ENCODE data around the gene SLC44A3. TPM values are rescaled to one million over a fixed set of nuclear protein-coding genes. Genes with fewer than 3 reads are reported as not detected.

Gene SLC44A3
- total and polyA plus RNA-seq, 4 donors, result 9.3 to 31.8 (median 11.6) TPM

- no peaks in the 10 kb centered on the region for H3K27me3 ChIP-seq (ENCODE audit: control insufficient read depth in 3 of 3, insufficient read depth in 3 of 3, low read length in 2 of 3)
- no peak overlapping the region for H3K4me3 ChIP-seq
- H3K4me1 ChIP-seq (ENCODE audit: control insufficient read depth in 5 of 5, insufficient read depth in 5 of 5, low read length in 5 of 5), result peaks cover 9 to 42% (median 20%) of the 10 kb centered on the region in 5 donors
- no peak for TF ChIP-seq CTCF (IDR thresholded peaks at IDR 0.05; ENCODE audit: control extremely low read depth, extremely low read depth)
- ATAC-seq (ENCODE audit: insufficient read depth, low FRiP score) (no peak), DNase-seq (no peak)
- no peaks in the 10 kb centered on the region for H3K9me3 ChIP-seq (ENCODE audit: control insufficient read depth in 4 of 4, insufficient read depth in 3 of 4, low read length in 3 of 4)
- peaks cover 0 to 4% (median under 1%) of the 10 kb centered on the region in 4 donors for H3K36me3 ChIP-seq (ENCODE audit: control insufficient read depth in 4 of 4, insufficient read depth in 4 of 4, low read length in 4 of 4)
- H3K9ac ChIP-seq (ENCODE audit: insufficient read depth in 1 of 2, low read length in 2 of 2), result peak overlapping the region in 1 of 2 donors; percentile 86
- 81 to 89% methylated on average over 7 of the region's 7 CpGs for WGBS, 2 donors
- peak overlapping the region in 1 of 2 donors; percentile 97 for H3K27ac ChIP-seq (ENCODE audit: low read depth in 1 of 2, low read length in 1 of 2)
Measured at GRCh38 chr1:94928293-94928939, 108.3 kb downstream of the SLC44A3 start.

GRCh38 chr1:94929351-94930217 lies 109.4 kb downstream of the SLC44A3 start:
- Histone ChIP-seq H3K9ac (ENCODE audit: insufficient read depth in 1 of 2, low read length in 2 of 2) (no peak overlapping the region), H3K36me3 (ENCODE audit: control insufficient read depth in 4 of 4, insufficient read depth in 4 of 4, low read length in 4 of 4) (peaks cover 0 to 1% (median 0%) of the 10 kb centered on the region in 4 donors), H3K27ac (ENCODE audit: low read depth in 1 of 2, low read length in 1 of 2) (peak overlapping the region in 1 of 2 donors; percentile 82), H3K4me3 (peak overlapping the region; percentile 16), H3K4me1 (ENCODE audit: control insufficient read depth in 5 of 5, insufficient read depth in 5 of 5, low read length in 5 of 5) (peaks cover 4 to 30% (median 11%) of the 10 kb centered on the region in 5 donors), H3K27me3 (ENCODE audit: control insufficient read depth in 3 of 3, insufficient read depth in 3 of 3, low read length in 2 of 3) (no peaks in the 10 kb centered on the region), H3K9me3 (ENCODE audit: control insufficient read depth in 4 of 4, insufficient read depth in 3 of 4, low read length in 3 of 4) (no peaks in the 10 kb centered on the region)
- peak; percentile 51 to 57 (median 57) for DNase-seq
- ATAC-seq (ENCODE audit: insufficient read depth, low FRiP score), result no peak
- WGBS, 2 donors, result 72 to 87% methylated on average over 11 of the region's 11 CpGs
- no peak for TF ChIP-seq CTCF (IDR thresholded peaks at IDR 0.05; ENCODE audit: control extremely low read depth, extremely low read depth)

GRCh38 chr1:94931254-94931841 lies 111.2 kb downstream of the SLC44A3 start:
- no peak overlapping the region for H3K4me3 ChIP-seq
- peaks cover 0 to 1% (median 0%) of the 10 kb centered on the region in 4 donors for H3K36me3 ChIP-seq (ENCODE audit: control insufficient read depth in 4 of 4, insufficient read depth in 4 of 4, low read length in 4 of 4)
- peaks cover 4 to 26% (median 9%) of the 10 kb centered on the region in 5 donors for H3K4me1 ChIP-seq (ENCODE audit: control insufficient read depth in 5 of 5, insufficient read depth in 5 of 5, low read length in 5 of 5)
- WGBS, 2 donors, result 89 to 94% methylated on average over 7 of the region's 7 CpGs
- no peak overlapping the region for H3K27ac ChIP-seq (ENCODE audit: low read depth in 1 of 2, low read length in 1 of 2)
- ATAC-seq (ENCODE audit: insufficient read depth, low FRiP score), result no peak
- no peak overlapping the region for H3K9ac ChIP-seq (ENCODE audit: insufficient read depth in 1 of 2, low read length in 2 of 2)
- H3K9me3 ChIP-seq (ENCODE audit: control insufficient read depth in 4 of 4, insufficient read depth in 3 of 4, low read length in 3 of 4), result no peaks in the 10 kb centered on the region
- no peaks in the 10 kb centered on the region for H3K27me3 ChIP-seq (ENCODE audit: control insufficient read depth in 3 of 3, insufficient read depth in 3 of 3, low read length in 2 of 3)
- TF ChIP-seq CTCF (IDR thresholded peaks at IDR 0.05; ENCODE audit: control extremely low read depth, extremely low read depth), result no peak
- DNase-seq, result no peak
